Left ventricle myocardium inferior (tissue), 1 donor: ENCODE results near the gene ADAT3. TPM values are rescaled to one million over a fixed set of nuclear protein-coding genes. Genes with fewer than 3 reads are reported as not detected.

Experiments used
- DNase-seq: peaks from one replicate; pipeline ENCODE4 v3.0.0-alpha.2; 2020
- H3K27ac ChIP-seq: fragments of 200-600 bp; replicated peaks from 2 replicates; pipeline ENCODE4 v1.8.0; 2021
- H3K27me3 ChIP-seq: fragments of 200-600 bp; 2 replicates; pipeline ENCODE4 v1.8.0; 2021; ENCODE audit warnings: low read depth
- H3K36me3 ChIP-seq: fragments of 200-600 bp; 2 replicates; pipeline ENCODE4 v1.8.0; 2021
- H3K4me1 ChIP-seq: fragments of 200-600 bp; 2 replicates; pipeline ENCODE4 v1.8.0; 2021
- H3K4me3 ChIP-seq: fragments of 200-600 bp; 2 replicates; pipeline ENCODE4 v1.8.0; 2021; ENCODE audit warnings: mild to moderate bottlenecking, moderate library complexity
- H3K9me3 ChIP-seq: fragments of 200-600 bp; replicated peaks from 2 replicates; pipeline ENCODE4 v1.8.0; 2021
- CTCF ChIP-seq: fragments of 200-600 bp; IDR thresholded peaks from 2 replicates; pipeline ENCODE4 v1.8.0; 2021; ENCODE audit warnings: antibody characterized with exemption, mild to moderate bottlenecking, borderline replicate concordance
- intact Hi-C: fragments of 100-400 bp; cut with micrococcal nuclease; formaldehyde crosslinking; loops from one replicate; pipeline ENCODE4 v1.11.0; 2022
- total RNA-seq: library from RNA; stranded (reverse); fragmentation: NEBNext Ultra II Directional; extraction: Animal tissue kit (Norgen Biotek cat#: 25700); gene quantifications from one replicate; pipeline ENCODE4 v1.2.1, GENCODE V29; 2021
- donor health status: DM: no; HTN: yes; CAD: no; lungs with severe emphysema.

Gene ADAT3
- total RNA-seq, 1 donor from 2014 or later, result 1.8 TPM

DNA sequence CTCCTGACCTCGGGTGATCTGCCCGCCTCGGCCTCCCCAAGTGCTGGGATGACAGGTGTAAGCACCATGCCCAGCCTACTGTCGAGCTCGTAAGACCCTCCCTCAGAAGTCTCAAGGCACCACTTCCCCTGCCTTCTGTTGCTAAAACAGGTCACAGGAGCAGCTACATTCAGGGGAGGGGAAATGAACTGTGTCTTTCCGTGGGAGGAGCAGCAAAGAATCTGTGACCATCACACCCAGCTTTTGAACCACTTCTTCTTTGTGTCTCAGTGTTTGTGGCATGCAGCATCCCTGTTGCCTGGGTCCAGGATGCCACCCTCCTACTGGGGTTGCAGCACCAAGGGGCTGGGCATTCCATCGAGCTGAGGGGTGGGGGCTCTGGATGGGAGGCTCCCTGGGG lies 28.0 kb downstream of the ADAT3 start:
- H3K4me3 ChIP-seq, result no peak overlapping the region
- no peaks in the 10 kb centered on the region for H3K36me3 ChIP-seq
- intact Hi-C loops, result no loop called here
- no peaks in the 10 kb centered on the region for H3K27me3 ChIP-seq
- TF ChIP-seq CTCF, result no peak
- H3K9me3 ChIP-seq, result no peaks in the 10 kb centered on the region
- no peak for DNase-seq
- no peak overlapping the region for H3K27ac ChIP-seq
- peaks cover 22% of the 10 kb centered on the region for H3K4me1 ChIP-seq

DNA sequence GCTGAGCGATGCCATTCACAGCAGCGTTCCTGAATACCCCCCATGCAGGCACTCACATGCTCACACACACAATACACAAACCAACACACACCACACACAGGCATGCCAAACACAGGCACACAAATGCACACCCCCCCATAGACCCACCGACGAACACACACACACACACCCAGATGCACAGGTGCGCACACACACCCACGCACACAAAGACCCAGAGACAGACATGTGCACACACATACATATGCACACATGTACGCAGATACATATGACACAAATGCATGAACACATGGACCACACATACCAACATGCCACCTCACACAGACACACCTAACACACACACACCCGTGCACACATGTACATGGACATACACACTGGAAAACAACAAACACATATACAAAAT lies 28.7 kb downstream of the ADAT3 start:
- intact Hi-C loops, result no loop called here
- H3K27ac ChIP-seq, result no peak overlapping the region
- no peaks in the 10 kb centered on the region for H3K36me3 ChIP-seq
- DNase-seq, result no peak
- no peaks in the 10 kb centered on the region for H3K27me3 ChIP-seq
- H3K4me3 ChIP-seq, result no peak overlapping the region
- no peaks in the 10 kb centered on the region for H3K9me3 ChIP-seq
- H3K4me1 ChIP-seq, result peaks cover 20% of the 10 kb centered on the region
- TF ChIP-seq CTCF, result no peak

GRCh38 chr19:1935484-1936208 lies 30.4 kb downstream of the ADAT3 start:
- no peak for TF ChIP-seq CTCF
- Histone ChIP-seq H3K36me3 (no peaks in the 10 kb centered on the region), H3K9me3 (no peaks in the 10 kb centered on the region), H3K27ac (no peak overlapping the region), H3K4me1 (peaks cover 23% of the 10 kb centered on the region), H3K4me3 (no peak overlapping the region), H3K27me3 (no peaks in the 10 kb centered on the region)
- DNase-seq, result no peak
- intact Hi-C loops, result no loop called here

GRCh38 chr19:1936430-1936829 lies 31.2 kb downstream of the ADAT3 start:
- peaks cover 24% of the 10 kb centered on the region for H3K4me1 ChIP-seq
- TF ChIP-seq CTCF, result no peak
- no peak overlapping the region for H3K27ac ChIP-seq
- H3K36me3 ChIP-seq, result no peaks in the 10 kb centered on the region
- DNase-seq, result no peak
- H3K9me3 ChIP-seq, result no peaks in the 10 kb centered on the region
- no peaks in the 10 kb centered on the region for H3K27me3 ChIP-seq
- intact Hi-C loops, result no loop called here
- H3K4me3 ChIP-seq, result no peak overlapping the region

- no peaks in the 10 kb centered on the region for H3K9me3 ChIP-seq
- no peak overlapping the region for H3K4me3 ChIP-seq
- intact Hi-C loops, result no loop called here
- H3K27ac ChIP-seq, result no peak overlapping the region
- TF ChIP-seq CTCF, result no peak
- no peaks in the 10 kb centered on the region for H3K27me3 ChIP-seq
- no peak for DNase-seq
- no peaks in the 10 kb centered on the region for H3K36me3 ChIP-seq
- H3K4me1 ChIP-seq, result peaks cover 27% of the 10 kb centered on the region
Measured at GRCh38 chr19:1936916-1937610, 31.9 kb downstream of the ADAT3 start.
